ENCODE measurements around the gene TMEM178B. TPM values are rescaled to one million over a fixed set of nuclear protein-coding genes. Genes with fewer than 3 reads are reported as not detected.

The TMEM178B gene
- polyA plus RNA-seq, 2 of the 4 experiments (the other 2 are of a cell fraction) = 0.88 to 0.93 TPM

- TF ChIP-seq, protein P1, sequence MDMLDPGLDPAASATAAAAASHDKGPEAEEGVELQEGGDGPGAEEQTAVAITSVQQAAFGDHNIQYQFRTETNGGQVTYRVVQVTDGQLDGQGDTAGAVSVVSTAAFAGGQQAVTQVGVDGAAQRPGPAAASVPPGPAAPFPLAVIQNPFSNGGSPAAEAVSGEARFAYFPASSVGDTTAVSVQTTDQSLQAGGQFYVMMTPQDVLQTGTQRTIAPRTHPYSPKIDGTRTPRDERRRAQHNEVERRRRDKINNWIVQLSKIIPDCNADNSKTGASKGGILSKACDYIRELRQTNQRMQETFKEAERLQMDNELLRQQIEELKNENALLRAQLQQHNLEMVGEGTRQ (IDR thresholded peaks at IDR 0.05) = no peak
- TF ChIP-seq CBX2 (IDR thresholded peaks at IDR 0.05; ENCODE audit: borderline replicate concordance, low read depth) (no peak), POLR2AphosphoS2 (conservative IDR thresholded peaks at IDR 0.05; ENCODE audit: low read length) (no peak), NR3C1 (IDR thresholded peaks at IDR 0.05) (no peak), HOXB5 (CRISPR knock-in tag; IDR thresholded peaks at IDR 0.05) (no peak)
- TF ChIP-seq, protein P2, sequence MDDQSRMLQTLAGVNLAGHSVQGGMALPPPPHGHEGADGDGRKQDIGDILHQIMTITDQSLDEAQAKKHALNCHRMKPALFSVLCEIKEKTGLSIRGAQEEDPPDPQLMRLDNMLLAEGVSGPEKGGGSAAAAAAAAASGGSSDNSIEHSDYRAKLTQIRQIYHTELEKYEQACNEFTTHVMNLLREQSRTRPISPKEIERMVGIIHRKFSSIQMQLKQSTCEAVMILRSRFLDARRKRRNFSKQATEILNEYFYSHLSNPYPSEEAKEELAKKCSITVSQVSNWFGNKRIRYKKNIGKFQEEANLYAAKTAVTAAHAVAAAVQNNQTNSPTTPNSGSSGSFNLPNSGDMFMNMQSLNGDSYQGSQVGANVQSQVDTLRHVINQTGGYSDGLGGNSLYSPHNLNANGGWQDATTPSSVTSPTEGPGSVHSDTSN (IDR thresholded peaks at IDR 0.05) = no peak
Measured at GRCh38 chr7:141238596-141239243, 164.9 kb downstream of the TMEM178B start (continued).

DNA sequence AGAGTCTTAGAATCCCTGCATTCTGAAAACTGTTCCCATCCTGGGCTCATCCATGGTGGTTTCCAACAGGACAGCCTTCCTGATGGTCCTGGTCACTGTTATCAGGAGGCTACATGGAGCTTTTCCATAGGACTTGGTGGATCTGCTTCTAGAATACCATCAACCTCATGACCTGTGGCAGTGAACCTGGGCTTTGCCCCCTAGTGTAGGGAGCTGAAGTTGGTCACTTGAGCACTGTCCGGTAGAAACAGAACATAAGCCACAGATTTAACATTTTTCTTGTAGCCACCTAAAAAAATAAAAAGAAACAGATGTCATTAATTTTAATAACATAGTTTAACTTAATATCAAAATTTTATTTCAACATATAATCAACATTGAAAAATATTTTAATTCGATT lies 165.8 kb downstream of the TMEM178B start:
- TF ChIP-seq, protein P3, sequence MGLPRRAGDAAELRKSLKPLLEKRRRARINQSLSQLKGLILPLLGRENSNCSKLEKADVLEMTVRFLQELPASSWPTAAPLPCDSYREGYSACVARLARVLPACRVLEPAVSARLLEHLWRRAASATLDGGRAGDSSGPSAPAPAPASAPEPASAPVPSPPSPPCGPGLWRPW (IDR thresholded peaks at IDR 0.05) = no peak

GRCh38 chr7:141242568-141242967 lies 168.7 kb downstream of the TMEM178B start:
- TF ChIP-seq ZFP36 (IDR thresholded peaks at IDR 0.05; ENCODE audit: borderline replicate concordance, partially characterized antibody) (no peak), FOXS1 (CRISPR knock-in tag; IDR thresholded peaks at IDR 0.05) (no peak), EP300 (IDR thresholded peaks at IDR 0.05) (no peak), RCOR1 (IDR thresholded peaks at IDR 0.05; ENCODE audit: low read depth, low read length) (no peak), BHLHE40 (IDR thresholded peaks at IDR 0.05; ENCODE audit: low read depth, low read length) (no peak), MAFK (IDR thresholded peaks at IDR 0.05; ENCODE audit: partially characterized antibody) (no peak), TP53 (CRISPR knock-in tag; IDR thresholded peaks at IDR 0.05) (no peak), SMC3 (IDR thresholded peaks at IDR 0.05) (no peak), ZC3H11A (IDR thresholded peaks at IDR 0.05) (no peak), RFX5 (IDR thresholded peaks at IDR 0.05) (no peak), PHF8 (IDR thresholded peaks at IDR 0.05; ENCODE audit: borderline replicate concordance, low read depth) (no peak), EHF (CRISPR knock-in tag; IDR thresholded peaks at IDR 0.05) (no peak), CHD2 (IDR thresholded peaks at IDR 0.05; ENCODE audit: low read length, partially characterized antibody) (no peak), POLR2A (IDR thresholded peaks at IDR 0.05; ENCODE audit: low read length) (no peak), JUN (IDR thresholded peaks at IDR 0.05) (no peak), RNF2 (IDR thresholded peaks at IDR 0.05; ENCODE audit: borderline replicate concordance, low read depth) (no peak), GATA3 (IDR thresholded peaks at IDR 0.05; ENCODE audit: borderline replicate concordance) (no peak)
- TF ChIP-seq, protein P4, sequence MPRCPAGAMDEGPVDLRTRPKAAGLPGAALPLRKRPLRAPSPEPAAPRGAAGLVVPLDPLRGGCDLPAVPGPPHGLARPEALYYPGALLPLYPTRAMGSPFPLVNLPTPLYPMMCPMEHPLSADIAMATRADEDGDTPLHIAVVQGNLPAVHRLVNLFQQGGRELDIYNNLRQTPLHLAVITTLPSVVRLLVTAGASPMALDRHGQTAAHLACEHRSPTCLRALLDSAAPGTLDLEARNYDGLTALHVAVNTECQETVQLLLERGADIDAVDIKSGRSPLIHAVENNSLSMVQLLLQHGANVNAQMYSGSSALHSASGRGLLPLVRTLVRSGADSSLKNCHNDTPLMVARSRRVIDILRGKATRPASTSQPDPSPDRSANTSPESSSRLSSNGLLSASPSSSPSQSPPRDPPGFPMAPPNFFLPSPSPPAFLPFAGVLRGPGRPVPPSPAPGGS (IDR thresholded peaks at IDR 0.05) = no peak
- TF ChIP-seq, protein P2 (IDR thresholded peaks at IDR 0.05) = no peak
- TF ChIP-seq, protein P5, sequence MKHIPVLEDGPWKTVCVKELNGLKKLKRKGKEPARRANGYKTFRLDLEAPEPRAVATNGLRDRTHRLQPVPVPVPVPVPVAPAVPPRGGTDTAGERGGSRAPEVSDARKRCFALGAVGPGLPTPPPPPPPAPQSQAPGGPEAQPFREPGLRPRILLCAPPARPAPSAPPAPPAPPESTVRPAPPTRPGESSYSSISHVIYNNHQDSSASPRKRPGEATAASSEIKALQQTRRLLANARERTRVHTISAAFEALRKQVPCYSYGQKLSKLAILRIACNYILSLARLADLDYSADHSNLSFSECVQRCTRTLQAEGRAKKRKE (CRISPR knock-in tag; IDR thresholded peaks at IDR 0.05; ENCODE audit: low read depth) = no peak
- Histone ChIP-seq H3K4me3 (no peak overlapping the region), H3K4me2 (no peak overlapping the region), H3K4me1 (no peaks in the 10 kb centered on the region), H3K9me3 (no peaks in the 10 kb centered on the region), H3K27ac (no peak overlapping the region)
- WGBS (ENCODE audit: missing lambda C conversion rate) = 78% methylated on average over 5 of the region's 5 CpGs
- ATAC-seq = no peak
- no peak for FAIRE-seq
- CTCF ChIA-PET = no interaction called here
- DNase-seq (ENCODE audit: low read depth in 1 of 2, low spot score in 1 of 2) = no peak
- POLR2A ChIA-PET = no interaction called here

More for the DNA sequence above, 165.8 kb downstream of the TMEM178B start:
- 51% methylated on average over 2 of the region's 2 CpGs for WGBS (ENCODE audit: missing lambda C conversion rate)
- ATAC-seq (no peak), DNase-seq (ENCODE audit: low read depth in 1 of 2, low spot score in 1 of 2) (no peak), FAIRE-seq (no peak)
- POLR2A ChIA-PET = no interaction called here
- no peaks in the 10 kb centered on the region for H3K4me1 ChIP-seq
- H3K4me2 ChIP-seq = no peak overlapping the region
- H3K27ac ChIP-seq = no peak overlapping the region
- CTCF ChIA-PET = no interaction called here
- H3K9me3 ChIP-seq = no peaks in the 10 kb centered on the region
- H3K4me3 ChIP-seq = no peak overlapping the region

Measured in A549 (cell line).